HepG2 (cell line): ENCODE measurements around the gene SPRED2. TPM values are rescaled to one million over a fixed set of nuclear protein-coding genes. Genes with fewer than 3 reads are reported as not detected.

Experiments
- GFI1 ChIP-seq: sonication (generic); formaldehyde crosslinking; IDR thresholded peaks from 2 replicates; pipeline ENCODE4 v1.5.0; 2020; ENCODE audit warnings: missing genetic modification reagents, mild to moderate bottlenecking, borderline replicate concordance
- HOXD1 ChIP-seq: sonication (generic); formaldehyde crosslinking; IDR thresholded peaks from 2 replicates; pipeline ENCODE4 v1.5.0; 2020; ENCODE audit warnings: missing genetic modification reagents
- MYC ChIP-seq: sonication (generic); formaldehyde crosslinking; IDR thresholded peaks from 2 replicates; pipeline ENCODE4 v1.9.0; 2021; ENCODE audit warnings: missing genetic modification reagents, borderline replicate concordance
- NCOA1 ChIP-seq: sonication (generic); formaldehyde crosslinking; IDR thresholded peaks from 2 replicates; pipeline ENCODE4 v1.9.0; 2021; ENCODE audit warnings: missing genetic modification reagents
- NONO ChIP-seq, 2 experiments: fragments of 450-650 bp in 1 of 2; sonication (generic) in 1 of 2; formaldehyde crosslinking in 1 of 2; IDR thresholded peaks in 1 of 2; conservative IDR thresholded peaks in 1 of 2; 2 replicates each; pipeline versions ENCODE4 v1.6.1 to v1.8.0; 2017 to 2022; ENCODE audit warnings: mild to moderate bottlenecking in 1 of 2, missing genetic modification reagents in 1 of 2, moderate library complexity in 1 of 2
- NR2F2 ChIP-seq: IDR thresholded peaks from 2 replicates; pipeline ENCODE4 v1.6.1; 2012; ENCODE audit warnings: low read depth, inconsistent platforms, borderline replicate concordance
- REPIN1 ChIP-seq: sonication (generic); formaldehyde crosslinking; IDR thresholded peaks from 2 replicates; pipeline ENCODE4 v1.8.0; 2022; ENCODE audit warnings: missing genetic modification reagents, low read depth, mild to moderate bottlenecking, borderline replicate concordance
- SMAD9 ChIP-seq: sonication (generic); formaldehyde crosslinking; IDR thresholded peaks from 2 replicates; pipeline ENCODE4 v1.5.1; 2020; ENCODE audit warnings: mild to moderate bottlenecking, missing genetic modification reagents
- TBX2 ChIP-seq: sonication (generic); formaldehyde crosslinking; IDR thresholded peaks from 2 replicates; pipeline ENCODE4 v1.5.0; 2020; ENCODE audit warnings: missing genetic modification reagents, mild to moderate bottlenecking, borderline replicate concordance
- ZFX ChIP-seq: sonication (generic); formaldehyde crosslinking; IDR thresholded peaks from 2 replicates; pipeline ENCODE4 v1.4.0; 2020; ENCODE audit warnings: mild to moderate bottlenecking, low read depth, missing genetic modification reagents, moderate library complexity
- ZNF124 ChIP-seq: sonication (generic); formaldehyde crosslinking; IDR thresholded peaks from 2 replicates; pipeline ENCODE4 v1.4.0; 2020; ENCODE audit warnings: missing genetic modification reagents
- ZNF30 ChIP-seq: sonication (generic); formaldehyde crosslinking; IDR thresholded peaks from 2 replicates; pipeline ENCODE4 v1.5.0; 2020; ENCODE audit warnings: mild to moderate bottlenecking, missing genetic modification reagents
- ZNF350 ChIP-seq: sonication (generic); formaldehyde crosslinking; IDR thresholded peaks from 2 replicates; pipeline ENCODE4 v1.4.0; 2020; ENCODE audit warnings: mild to moderate bottlenecking, low read depth, missing genetic modification reagents, borderline replicate concordance
- ZNF614 ChIP-seq: IDR thresholded peaks from 2 replicates; pipeline ENCODE4 v1.6.1; 2018; ENCODE audit warnings: missing biosample characterization, missing genetic modification reagents, inconsistent platforms, borderline replicate concordance
- ZNF674 ChIP-seq: sonication (generic); formaldehyde crosslinking; IDR thresholded peaks from 2 replicates; pipeline ENCODE4 v1.5.0; 2020; ENCODE audit warnings: low read depth, mild to moderate bottlenecking, missing genetic modification reagents
- ZNF704 ChIP-seq: sonication (generic); formaldehyde crosslinking; IDR thresholded peaks from 2 replicates; pipeline ENCODE4 v1.8.1; 2023; ENCODE audit warnings: mild to moderate bottlenecking, inconsistent platforms, moderate library complexity, missing genetic modification reagents, borderline replicate concordance
- ZZZ3 ChIP-seq: sonication (generic); formaldehyde crosslinking; IDR thresholded peaks from 2 replicates; pipeline ENCODE4 v1.4.0; 2020; ENCODE audit warnings: missing genetic modification reagents, mild to moderate bottlenecking, borderline replicate concordance
- polyA plus RNA-seq, 8 experiments: library from polyadenylated mRNA; depleted of rRNA in 3 of 8; stranded (reverse) in 7 of 8; unstranded in 1 of 8; fragments of >200 nt; fragmentation: Illumina TruSeq in 4 of 8; extraction: Trizol in 4 of 8; gene quantifications; 2 replicates each; pipeline versions ENCODE4 v1.2.1 to v1.2.3, GENCODE V29; 2011 to 2016; ENCODE audit warnings: low read depth in 4 of 8, missing spikeins in 1 of 8, mixed read lengths in 1 of 8; ENCODE audit not compliant: insufficient read depth in 1 of 8
- total RNA-seq, 5 experiments: library from RNA; depleted of rRNA; stranded (reverse); fragments of >200 nt; fragmentation: Illumina TruSeq; extraction: Trizol; gene quantifications; 2 replicates each; pipeline ENCODE4 v1.2.3, GENCODE V29; 2016; ENCODE audit warnings: low read depth in 1 of 5
- TF ChIP-seq, protein P1 (sequence below): sonication (generic); formaldehyde crosslinking; IDR thresholded peaks from 2 replicates; pipeline ENCODE4 v1.4.0; 2020; ENCODE audit warnings: mild to moderate bottlenecking, missing genetic modification reagents, borderline replicate concordance
- TF ChIP-seq, protein P2 (sequence below): sonication (generic); formaldehyde crosslinking; IDR thresholded peaks from 2 replicates; pipeline ENCODE4 v1.8.0; 2023; ENCODE audit warnings: mild to moderate bottlenecking, missing genetic modification reagents
- TF ChIP-seq, protein P3 (sequence below), 2 experiments: sonication (generic) in 1 of 2; formaldehyde crosslinking in 1 of 2; IDR thresholded peaks; 2 replicates each; pipeline versions ENCODE4 v1.4.0 to v1.6.1; 2018 to 2020; ENCODE audit warnings: missing genetic modification reagents in 2 of 2, borderline replicate concordance in 1 of 2, low read depth in 1 of 2, mild to moderate bottlenecking in 1 of 2, missing biosample characterization in 1 of 2

Gene SPRED2
- total and polyA plus RNA-seq, 2 of the 13 experiments (the other 11 are each of a cell fraction or from before 2014, with no cell fraction given), result 13.0 to 37.0 TPM

DNA sequence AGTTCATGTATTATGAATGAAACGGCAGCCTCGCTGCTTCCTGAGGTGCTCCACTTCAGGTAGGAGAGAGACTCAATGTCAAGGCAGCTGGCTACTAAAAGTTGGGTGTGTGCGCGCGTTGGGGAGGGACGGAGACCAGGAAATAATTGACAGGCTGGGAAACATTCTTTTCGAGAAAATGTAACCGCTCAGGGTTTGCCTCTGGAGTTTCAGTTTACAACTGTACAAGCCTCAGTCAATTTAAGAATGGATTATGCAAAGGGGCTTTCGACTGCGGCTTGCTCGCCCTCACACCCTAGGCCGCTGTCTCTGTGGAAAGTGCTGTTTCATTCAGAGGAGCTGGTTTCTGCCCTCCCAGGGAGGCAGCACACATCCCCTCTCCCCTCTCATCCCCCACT is 4.4 kb upstream of the SPRED2 start (continued):
- TF ChIP-seq REPIN1 (CRISPR knock-in tag), result 0 out of 2 replicates have a peak, but pooled peaks have one; percentile 22
- no peak; the same call in 1 of the 2 replicates for TF ChIP-seq NR2F2
- TF ChIP-seq, protein P1, sequence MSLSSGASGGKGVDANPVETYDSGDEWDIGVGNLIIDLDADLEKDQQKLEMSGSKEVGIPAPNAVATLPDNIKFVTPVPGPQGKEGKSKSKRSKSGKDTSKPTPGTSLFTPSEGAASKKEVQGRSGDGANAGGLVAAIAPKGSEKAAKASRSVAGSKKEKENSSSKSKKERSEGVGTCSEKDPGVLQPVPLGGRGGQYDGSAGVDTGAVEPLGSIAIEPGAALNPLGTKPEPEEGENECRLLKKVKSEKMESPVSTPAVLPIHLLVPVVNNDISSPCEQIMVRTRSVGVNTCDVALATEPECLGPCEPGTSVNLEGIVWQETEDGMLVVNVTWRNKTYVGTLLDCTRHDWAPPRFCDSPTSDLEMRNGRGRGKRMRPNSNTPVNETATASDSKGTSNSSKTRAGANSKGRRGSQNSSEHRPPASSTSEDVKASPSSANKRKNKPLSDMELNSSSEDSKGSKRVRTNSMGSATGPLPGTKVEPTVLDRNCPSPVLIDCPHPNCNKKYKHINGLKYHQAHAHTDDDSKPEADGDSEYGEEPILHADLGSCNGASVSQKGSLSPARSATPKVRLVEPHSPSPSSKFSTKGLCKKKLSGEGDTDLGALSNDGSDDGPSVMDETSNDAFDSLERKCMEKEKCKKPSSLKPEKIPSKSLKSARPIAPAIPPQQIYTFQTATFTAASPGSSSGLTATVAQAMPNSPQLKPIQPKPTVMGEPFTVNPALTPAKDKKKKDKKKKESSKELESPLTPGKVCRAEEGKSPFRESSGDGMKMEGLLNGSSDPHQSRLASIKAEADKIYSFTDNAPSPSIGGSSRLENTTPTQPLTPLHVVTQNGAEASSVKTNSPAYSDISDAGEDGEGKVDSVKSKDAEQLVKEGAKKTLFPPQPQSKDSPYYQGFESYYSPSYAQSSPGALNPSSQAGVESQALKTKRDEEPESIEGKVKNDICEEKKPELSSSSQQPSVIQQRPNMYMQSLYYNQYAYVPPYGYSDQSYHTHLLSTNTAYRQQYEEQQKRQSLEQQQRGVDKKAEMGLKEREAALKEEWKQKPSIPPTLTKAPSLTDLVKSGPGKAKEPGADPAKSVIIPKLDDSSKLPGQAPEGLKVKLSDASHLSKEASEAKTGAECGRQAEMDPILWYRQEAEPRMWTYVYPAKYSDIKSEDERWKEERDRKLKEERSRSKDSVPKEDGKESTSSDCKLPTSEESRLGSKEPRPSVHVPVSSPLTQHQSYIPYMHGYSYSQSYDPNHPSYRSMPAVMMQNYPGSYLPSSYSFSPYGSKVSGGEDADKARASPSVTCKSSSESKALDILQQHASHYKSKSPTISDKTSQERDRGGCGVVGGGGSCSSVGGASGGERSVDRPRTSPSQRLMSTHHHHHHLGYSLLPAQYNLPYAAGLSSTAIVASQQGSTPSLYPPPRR, result no peak
- TF ChIP-seq NCOA1 (CRISPR knock-in tag), result no peak; the same call in 1 of the 2 replicates
- TF ChIP-seq NONO (IDR thresholded peaks at IDR 0.05), result no peak
- TF ChIP-seq NONO (CRISPR knock-in tag; conservative IDR thresholded peaks at IDR 0.05), result no peak
- peak; percentile 48; the same call in 1 of the 2 replicates for TF ChIP-seq ZFX (CRISPR knock-in tag)
- no peak; the same call in 1 of the 2 replicates for TF ChIP-seq TBX2
- TF ChIP-seq, protein P2, sequence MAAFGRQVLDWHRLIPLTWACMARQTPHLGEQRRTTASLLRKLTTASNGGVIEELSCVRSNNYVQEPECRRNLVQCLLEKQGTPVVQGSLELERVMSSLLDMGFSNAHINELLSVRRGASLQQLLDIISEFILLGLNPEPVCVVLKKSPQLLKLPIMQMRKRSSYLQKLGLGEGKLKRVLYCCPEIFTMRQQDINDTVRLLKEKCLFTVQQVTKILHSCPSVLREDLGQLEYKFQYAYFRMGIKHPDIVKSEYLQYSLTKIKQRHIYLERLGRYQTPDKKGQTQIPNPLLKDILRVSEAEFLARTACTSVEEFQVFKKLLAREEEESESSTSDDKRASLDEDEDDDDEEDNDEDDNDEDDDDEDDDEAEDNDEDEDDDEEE (CRISPR knock-in tag), result no peak
- TF ChIP-seq ZZZ3 (CRISPR knock-in tag), result no peak
- TF ChIP-seq ZNF614 (CRISPR knock-in tag), result peak; percentile 15; the same call in 1 of the 2 replicates
- TF ChIP-seq ZNF350, result 0 out of 2 replicates have a peak, but pooled peaks have one; percentile 35
- no peak for TF ChIP-seq ZNF124 (CRISPR knock-in tag)
- TF ChIP-seq ZNF30, result no peak
- 0 out of 2 replicates have a peak, but pooled peaks have one; percentile 1 for TF ChIP-seq ZNF704
- no peak for TF ChIP-seq HOXD1
- no peak for TF ChIP-seq MYC (CRISPR knock-in tag)
- TF ChIP-seq, protein P3, sequence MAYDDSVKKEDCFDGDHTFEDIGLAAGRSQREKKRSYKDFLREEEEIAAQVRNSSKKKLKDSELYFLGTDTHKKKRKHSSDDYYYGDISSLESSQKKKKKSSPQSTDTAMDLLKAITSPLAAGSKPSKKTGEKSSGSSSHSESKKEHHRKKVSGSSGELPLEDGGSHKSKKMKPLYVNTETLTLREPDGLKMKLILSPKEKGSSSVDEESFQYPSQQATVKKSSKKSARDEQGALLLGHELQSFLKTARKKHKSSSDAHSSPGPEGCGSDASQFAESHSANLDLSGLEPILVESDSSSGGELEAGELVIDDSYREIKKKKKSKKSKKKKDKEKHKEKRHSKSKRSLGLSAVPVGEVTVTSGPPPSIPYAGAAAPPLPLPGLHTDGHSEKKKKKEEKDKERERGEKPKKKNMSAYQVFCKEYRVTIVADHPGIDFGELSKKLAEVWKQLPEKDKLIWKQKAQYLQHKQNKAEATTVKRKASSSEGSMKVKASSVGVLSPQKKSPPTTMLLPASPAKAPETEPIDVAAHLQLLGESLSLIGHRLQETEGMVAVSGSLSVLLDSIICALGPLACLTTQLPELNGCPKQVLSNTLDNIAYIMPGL (CRISPR knock-in tag; IDR thresholded peaks at IDR 0.05; ENCODE audit: borderline replicate concordance in 1 of 2, low read depth in 1 of 2), result peak in 1 of 2 experiments; percentile 2; a peak in 1 of 4 replicates
- 0 out of 2 replicates have a peak, but pooled peaks have one; percentile 1 for TF ChIP-seq GFI1
- TF ChIP-seq ZNF674 (CRISPR knock-in tag), result no peak
- TF ChIP-seq SMAD9, result no peak
